Measurements from ENCODE around the gene KCNT2.

The KCNT2 gene

DNA sequence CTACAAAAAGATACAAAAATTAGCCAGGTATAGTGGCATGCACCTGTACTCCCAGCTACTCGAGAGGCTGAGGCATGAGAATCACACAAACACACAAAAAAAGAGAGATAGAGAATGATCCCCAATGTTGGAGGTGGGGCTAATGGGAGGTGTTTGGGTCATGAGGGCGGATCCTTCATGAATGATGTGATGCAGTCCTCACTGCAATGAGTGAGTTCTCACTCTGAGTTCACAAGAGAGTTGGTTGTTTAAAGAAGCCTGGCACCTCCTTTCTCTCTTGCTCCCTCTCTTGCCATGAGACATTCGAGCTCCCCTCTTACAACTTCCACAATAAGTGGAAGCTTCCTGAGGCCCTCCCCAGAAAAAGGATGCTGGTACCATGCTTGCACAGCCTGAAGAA, 17.3 kb downstream of the KCNT2 start:
- Histone ChIP-seq H3K27ac (ENCODE audit: low read length) (no peak overlapping the region), H3K4me3 (ENCODE audit: low read length) (no peak overlapping the region), H3K9me2 (replicated peaks; ENCODE audit: insufficient read depth, low read length) (no peaks in the 10 kb centered on the region), H3K4me1 (ENCODE audit: low read length) (no peaks in the 10 kb centered on the region), H2AFZ (ENCODE audit: low read length) (no peak overlapping the region), H3K27me3 (replicated peaks; ENCODE audit: insufficient read depth, low read length) (no peaks in the 10 kb centered on the region), H3K79me2 (ENCODE audit: low read length) (no peaks in the 10 kb centered on the region), H3K36me3 (replicated peaks; ENCODE audit: insufficient read depth, low read length) (no peaks in the 10 kb centered on the region), H3K9ac (ENCODE audit: low read length) (no peak overlapping the region), H3K4me2 (ENCODE audit: low read depth, low read length) (no peak overlapping the region), H4K20me1 (ENCODE audit: insufficient read depth, low read length) (no peaks in the 10 kb centered on the region), H3K9me3 (replicated peaks; ENCODE audit: insufficient read depth, low read length) (no peaks in the 10 kb centered on the region), H3F3A (ENCODE audit: insufficient read depth, low read length) (no peaks in the 10 kb centered on the region)
- no peak for DNase-seq
- no peak for TF ChIP-seq EZH2 (optimal IDR thresholded peaks at IDR 0.05; ENCODE audit: low read depth, low read length)
- TF ChIP-seq EZH2phosphoT487 (IDR thresholded peaks at IDR 0.05; ENCODE audit: low read length), result no peak
- TF ChIP-seq, protein P1, sequence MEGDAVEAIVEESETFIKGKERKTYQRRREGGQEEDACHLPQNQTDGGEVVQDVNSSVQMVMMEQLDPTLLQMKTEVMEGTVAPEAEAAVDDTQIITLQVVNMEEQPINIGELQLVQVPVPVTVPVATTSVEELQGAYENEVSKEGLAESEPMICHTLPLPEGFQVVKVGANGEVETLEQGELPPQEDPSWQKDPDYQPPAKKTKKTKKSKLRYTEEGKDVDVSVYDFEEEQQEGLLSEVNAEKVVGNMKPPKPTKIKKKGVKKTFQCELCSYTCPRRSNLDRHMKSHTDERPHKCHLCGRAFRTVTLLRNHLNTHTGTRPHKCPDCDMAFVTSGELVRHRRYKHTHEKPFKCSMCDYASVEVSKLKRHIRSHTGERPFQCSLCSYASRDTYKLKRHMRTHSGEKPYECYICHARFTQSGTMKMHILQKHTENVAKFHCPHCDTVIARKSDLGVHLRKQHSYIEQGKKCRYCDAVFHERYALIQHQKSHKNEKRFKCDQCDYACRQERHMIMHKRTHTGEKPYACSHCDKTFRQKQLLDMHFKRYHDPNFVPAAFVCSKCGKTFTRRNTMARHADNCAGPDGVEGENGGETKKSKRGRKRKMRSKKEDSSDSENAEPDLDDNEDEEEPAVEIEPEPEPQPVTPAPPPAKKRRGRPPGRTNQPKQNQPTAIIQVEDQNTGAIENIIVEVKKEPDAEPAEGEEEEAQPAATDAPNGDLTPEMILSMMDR (IDR thresholded peaks at IDR 0.05; ENCODE audit: low read length), result no peak

DNA sequence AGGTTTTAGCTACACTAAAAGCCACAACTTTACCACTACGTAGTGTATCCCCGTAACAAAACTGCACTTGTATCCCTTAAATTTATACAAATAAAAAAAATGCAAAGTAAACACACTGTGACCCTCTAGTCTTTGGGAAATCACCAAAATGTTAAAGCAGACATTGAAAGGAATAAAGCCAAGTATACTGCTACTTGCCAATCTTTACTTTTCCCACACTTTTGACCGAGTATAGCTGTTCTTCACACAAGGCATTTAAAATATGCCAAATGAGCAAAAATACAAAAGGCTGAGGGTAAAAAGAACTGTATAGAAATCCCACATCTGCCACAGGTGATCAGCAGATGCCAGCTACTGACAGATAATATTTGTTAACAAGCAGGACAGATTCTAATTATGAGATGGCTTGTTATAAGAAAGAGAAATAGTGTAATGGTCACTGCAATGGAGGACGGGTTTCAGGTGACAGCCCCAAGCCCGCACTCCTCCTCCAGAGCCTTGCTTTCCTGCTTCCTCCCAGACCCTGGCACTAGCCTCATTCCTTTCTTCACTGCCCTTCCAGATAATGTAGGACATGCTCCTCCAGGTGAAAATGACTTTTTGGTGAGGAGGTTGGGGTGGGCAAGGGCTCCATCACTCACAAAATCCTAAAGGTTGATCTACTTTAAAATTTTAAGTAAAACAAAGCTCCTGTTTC, 18.1 kb downstream of the KCNT2 start:
- H3K27me3 ChIP-seq (replicated peaks; ENCODE audit: insufficient read depth, low read length), result no peaks in the 10 kb centered on the region
- no peaks in the 10 kb centered on the region for H4K20me1 ChIP-seq (ENCODE audit: insufficient read depth, low read length)
- no peak for DNase-seq
- H3K4me3 ChIP-seq (ENCODE audit: low read length), result no peak overlapping the region
- no peak overlapping the region for H3K27ac ChIP-seq (ENCODE audit: low read length)
- H3K9ac ChIP-seq (ENCODE audit: low read length), result no peak overlapping the region
- H2AFZ ChIP-seq (ENCODE audit: low read length), result no peak overlapping the region
- no peaks in the 10 kb centered on the region for H3F3A ChIP-seq (ENCODE audit: insufficient read depth, low read length)
- no peaks in the 10 kb centered on the region for H3K9me3 ChIP-seq (replicated peaks; ENCODE audit: insufficient read depth, low read length)
- no peaks in the 10 kb centered on the region for H3K4me1 ChIP-seq (ENCODE audit: low read length)
- no peak overlapping the region for H3K4me2 ChIP-seq (ENCODE audit: low read depth, low read length)
- TF ChIP-seq EZH2phosphoT487 (IDR thresholded peaks at IDR 0.05; ENCODE audit: low read length) (no peak), EZH2 (optimal IDR thresholded peaks at IDR 0.05; ENCODE audit: low read depth, low read length) (no peak)
- TF ChIP-seq, protein P1 (IDR thresholded peaks at IDR 0.05; ENCODE audit: low read length), result no peak
- no peaks in the 10 kb centered on the region for H3K9me2 ChIP-seq (replicated peaks; ENCODE audit: insufficient read depth, low read length)
- no peaks in the 10 kb centered on the region for H3K36me3 ChIP-seq (replicated peaks; ENCODE audit: insufficient read depth, low read length)
- no peaks in the 10 kb centered on the region for H3K79me2 ChIP-seq (ENCODE audit: low read length)

DNA sequence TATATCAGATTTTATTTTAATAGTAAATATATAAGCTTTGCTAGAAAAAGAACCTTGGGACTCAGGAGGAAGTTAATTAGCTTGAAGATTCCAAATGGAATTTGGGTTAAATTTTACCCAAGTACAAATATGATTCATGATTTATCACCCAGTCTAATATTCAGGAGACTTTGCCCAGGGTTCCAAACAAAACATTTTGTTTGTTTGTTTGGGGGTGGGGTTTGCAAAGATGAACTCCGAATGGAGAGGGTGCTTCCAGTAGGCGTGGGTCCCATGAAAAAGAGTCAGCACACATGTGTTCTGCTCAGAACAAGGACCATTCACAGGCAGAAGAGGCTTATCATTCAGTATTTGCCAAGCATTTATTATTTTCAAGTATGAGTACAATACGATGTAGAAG, 23.5 kb downstream of the KCNT2 start:
- Histone ChIP-seq H3K9ac (ENCODE audit: low read length) (no peak overlapping the region), H3K27ac (ENCODE audit: low read length) (no peak overlapping the region), H4K20me1 (ENCODE audit: insufficient read depth, low read length) (no peaks in the 10 kb centered on the region), H3K36me3 (replicated peaks; ENCODE audit: insufficient read depth, low read length) (no peaks in the 10 kb centered on the region), H3K4me1 (ENCODE audit: low read length) (no peaks in the 10 kb centered on the region), H3F3A (ENCODE audit: insufficient read depth, low read length) (no peaks in the 10 kb centered on the region), H3K9me3 (replicated peaks; ENCODE audit: insufficient read depth, low read length) (no peaks in the 10 kb centered on the region), H3K79me2 (ENCODE audit: low read length) (no peaks in the 10 kb centered on the region), H3K27me3 (replicated peaks; ENCODE audit: insufficient read depth, low read length) (no peaks in the 10 kb centered on the region), H3K4me2 (ENCODE audit: low read depth, low read length) (no peak overlapping the region), H2AFZ (ENCODE audit: low read length) (no peak overlapping the region), H3K4me3 (ENCODE audit: low read length) (no peak overlapping the region), H3K9me2 (replicated peaks; ENCODE audit: insufficient read depth, low read length) (no peaks in the 10 kb centered on the region)
- DNase-seq, result no peak
- TF ChIP-seq EZH2 (optimal IDR thresholded peaks at IDR 0.05; ENCODE audit: low read depth, low read length) (no peak), EZH2phosphoT487 (IDR thresholded peaks at IDR 0.05; ENCODE audit: low read length) (no peak)
- TF ChIP-seq, protein P1 (IDR thresholded peaks at IDR 0.05; ENCODE audit: low read length), result no peak
